ENCODE measurements around the gene SEPTIN8. TPM values are rescaled to one million over a fixed set of nuclear protein-coding genes. Genes with fewer than 3 reads are reported as not detected.

SEPTIN8 gene
- total RNA-seq, 1 donor from 2014 or later, result 26.9 TPM

GRCh38 chr5:132770476-132771159 is 6.4 kb downstream of the SEPTIN8 start:
- H3K36me3 Mint-ChIP-seq (ENCODE audit: unreplicated experiment), result no peaks in the 10 kb centered on the region
- DNase-seq, result no peak
- H3K4me1 Mint-ChIP-seq (ENCODE audit: low read depth, unreplicated experiment), result peaks cover 5% of the 10 kb centered on the region
- no peak overlapping the region for H3K4me3 Mint-ChIP-seq (ENCODE audit: unreplicated experiment)
- peaks cover 14% of the 10 kb centered on the region for H3K27me3 Mint-ChIP-seq (ENCODE audit: unreplicated experiment)
- H3K27ac Mint-ChIP-seq (ENCODE audit: unreplicated experiment), result no peak overlapping the region
- no peak for TF ChIP-seq CTCF (IDR thresholded peaks at IDR 0.05; ENCODE audit: partially characterized antibody, unreplicated experiment)
- peaks cover 3% of the 10 kb centered on the region for H3K9me3 Mint-ChIP-seq (ENCODE audit: unreplicated experiment)

- Mint-ChIP-seq H3K4me1 (ENCODE audit: low read depth, unreplicated experiment) (peaks cover 1% of the 10 kb centered on the region), H3K27me3 (ENCODE audit: unreplicated experiment) (peaks cover 13% of the 10 kb centered on the region), H3K4me3 (ENCODE audit: unreplicated experiment) (no peak overlapping the region), H3K9me3 (ENCODE audit: unreplicated experiment) (peaks cover 4% of the 10 kb centered on the region), H3K36me3 (ENCODE audit: unreplicated experiment) (no peaks in the 10 kb centered on the region), H3K27ac (ENCODE audit: unreplicated experiment) (no peak overlapping the region)
- TF ChIP-seq CTCF (IDR thresholded peaks at IDR 0.05; ENCODE audit: partially characterized antibody, unreplicated experiment), result no peak
- no peak for DNase-seq
Measured at GRCh38 chr5:132768485-132768868, 8.6 kb downstream of the SEPTIN8 start.

- Mint-ChIP-seq H3K4me3 (ENCODE audit: unreplicated experiment) (no peak overlapping the region), H3K4me1 (ENCODE audit: low read depth, unreplicated experiment) (no peaks in the 10 kb centered on the region), H3K9me3 (ENCODE audit: unreplicated experiment) (peaks cover 4% of the 10 kb centered on the region), H3K36me3 (ENCODE audit: unreplicated experiment) (no peaks in the 10 kb centered on the region), H3K27ac (ENCODE audit: unreplicated experiment) (peak overlapping the region; percentile 25), H3K27me3 (ENCODE audit: unreplicated experiment) (peaks cover 13% of the 10 kb centered on the region)
- no peak for DNase-seq
- TF ChIP-seq CTCF (IDR thresholded peaks at IDR 0.05; ENCODE audit: partially characterized antibody, unreplicated experiment), result no peak
Measured at GRCh38 chr5:132767150-132767549, 9.9 kb downstream of the SEPTIN8 start.

DNA sequence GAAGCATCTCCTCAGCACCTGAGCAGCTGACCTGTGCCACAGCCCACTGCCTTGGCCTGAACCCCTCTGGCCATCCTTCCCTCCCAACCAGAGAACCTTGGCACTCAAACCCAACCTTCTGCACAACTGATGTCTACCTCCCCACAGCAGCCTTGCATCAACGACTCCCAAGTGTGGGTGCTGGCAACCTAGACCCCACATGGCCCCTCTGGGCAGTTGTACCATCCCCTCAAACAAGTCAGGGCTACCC is 10.3 kb downstream of the SEPTIN8 start:
- Mint-ChIP-seq H3K4me3 (ENCODE audit: unreplicated experiment) (no peak overlapping the region), H3K36me3 (ENCODE audit: unreplicated experiment) (no peaks in the 10 kb centered on the region), H3K27me3 (ENCODE audit: unreplicated experiment) (peaks cover 13% of the 10 kb centered on the region), H3K27ac (ENCODE audit: unreplicated experiment) (peak overlapping the region; percentile 25), H3K9me3 (ENCODE audit: unreplicated experiment) (peaks cover 4% of the 10 kb centered on the region), H3K4me1 (ENCODE audit: low read depth, unreplicated experiment) (no peaks in the 10 kb centered on the region)
- no peak for DNase-seq
- no peak for TF ChIP-seq CTCF (IDR thresholded peaks at IDR 0.05; ENCODE audit: partially characterized antibody, unreplicated experiment)

DNA sequence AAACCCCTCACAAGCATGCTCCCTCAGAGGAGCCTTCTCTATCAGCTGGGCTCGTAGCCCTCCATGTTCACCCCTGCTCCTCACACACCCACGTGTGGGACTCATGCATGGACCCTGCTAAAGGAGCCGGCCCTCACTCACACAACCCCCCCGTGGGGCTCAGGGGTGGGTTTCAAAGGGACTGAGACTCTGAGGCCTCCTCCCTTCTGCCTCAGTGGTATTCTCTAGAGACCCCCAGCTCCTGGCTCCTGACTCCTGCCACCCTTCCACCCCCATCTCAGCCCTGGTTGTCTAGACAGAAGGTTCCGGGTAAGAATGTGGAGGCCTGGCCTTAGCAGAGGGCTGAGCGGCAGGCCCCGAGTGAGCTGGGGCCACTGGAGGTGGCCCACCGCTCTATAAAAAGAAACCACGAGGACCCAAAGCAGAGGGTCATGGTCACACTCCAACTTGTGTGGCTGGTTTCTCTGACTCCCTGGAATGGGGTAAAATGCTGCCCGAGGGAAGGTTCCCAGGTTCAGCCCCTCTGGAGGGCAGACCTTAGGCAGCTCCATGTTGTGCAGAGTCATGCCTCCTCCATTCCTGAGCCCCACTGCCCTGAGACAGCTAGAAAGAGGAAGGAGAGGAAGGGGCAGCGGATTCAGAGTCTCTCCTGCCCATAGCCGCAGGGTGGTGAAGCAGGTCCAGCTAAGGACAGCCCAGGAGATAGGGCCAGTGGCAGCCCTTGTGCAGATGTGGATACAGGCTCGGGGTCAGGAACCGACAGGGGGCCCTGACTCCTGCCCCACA is 10.8 kb downstream of the SEPTIN8 start:
- no peak overlapping the region for H3K27ac Mint-ChIP-seq (ENCODE audit: unreplicated experiment)
- H3K36me3 Mint-ChIP-seq (ENCODE audit: unreplicated experiment), result no peaks in the 10 kb centered on the region
- H3K4me3 Mint-ChIP-seq (ENCODE audit: unreplicated experiment), result no peak overlapping the region
- no peaks in the 10 kb centered on the region for H3K4me1 Mint-ChIP-seq (ENCODE audit: low read depth, unreplicated experiment)
- H3K9me3 Mint-ChIP-seq (ENCODE audit: unreplicated experiment), result peaks cover 4% of the 10 kb centered on the region
- DNase-seq, result no peak
- no peak for TF ChIP-seq CTCF (IDR thresholded peaks at IDR 0.05; ENCODE audit: partially characterized antibody, unreplicated experiment)
- H3K27me3 Mint-ChIP-seq (ENCODE audit: unreplicated experiment), result peaks cover 15% of the 10 kb centered on the region

Data from glutamatergic neuron (in vitro differentiated cells).